PC-3 (cell line): Measurements from ENCODE around the gene MTHFS. TPM values are rescaled to one million over a fixed set of nuclear protein-coding genes. Genes with fewer than 3 reads are reported as not detected.
"Not testable (repeated sequence)": the region's sequence is repeated elsewhere in the genome, so short reads cannot be mapped to it uniquely, and the experiment has no call there.

Experiments
- ATAC-seq: fragments of 200-7000 bp; cut with Tn5 transposase; 2 replicates; pipeline ENCODE4 v1.9.1; 2020; ENCODE audit warnings: mild to moderate bottlenecking, moderate library complexity
- BruUV-seq: library from RNA; stranded (reverse); fragments of 400-500 nt; replicated peaks from 2 replicates; lab custom pipeline; 2021; lab: Mats Ljungman, UMichigan
- CTCF ChIA-PET: fragments of 300-600 bp; sonication (Branson Sonifier 250); formaldehyde crosslinking; loops from one replicate; lab custom pipeline; 2022; ENCODE audit warnings: antibody characterized with exemption; lab: Charles Lee
- POLR2A ChIA-PET: fragments of 300-600 bp; sonication (Branson Sonifier 250); formaldehyde crosslinking; loops from one replicate; lab custom pipeline; 2022; ENCODE audit warnings: antibody characterized with exemption; ENCODE audit not compliant: unreplicated experiment; lab: Charles Lee
- DNase-seq: peaks from one replicate; pipeline ENCODE4 v3.0.0-alpha.2; 2015
- H2AFZ ChIP-seq: fragments of 300-600 bp; sonication (generic); 2 replicates; pipeline ENCODE4 v1.6.0; 2016; ENCODE audit warnings: antibody characterized with exemption, low read length
- H3F3A ChIP-seq: fragments of 300-600 bp; sonication (generic); one replicate; pipeline ENCODE4 v1.6.0; 2017; ENCODE audit warnings: antibody characterized with exemption, low read length, control low read depth, mild to moderate bottlenecking; ENCODE audit not compliant: unreplicated experiment
- H3K27ac ChIP-seq: fragments of 300-600 bp; sonication (generic); 2 replicates; pipeline ENCODE4 v1.5.1; 2016; ENCODE audit warnings: mild to moderate bottlenecking, low read length
- H3K27me3 ChIP-seq: fragments of 300-600 bp; sonication (generic); 2 replicates; pipeline ENCODE4 v1.6.1; 2016; ENCODE audit warnings: low read length, mixed read lengths
- H3K36me3 ChIP-seq: fragments of 300-600 bp; sonication (generic); 2 replicates; pipeline ENCODE4 v1.6.1; 2016; ENCODE audit warnings: low read depth, mixed run types, low read length, mixed read lengths
- H3K4me1 ChIP-seq: fragments of 300-600 bp; sonication (generic); 2 replicates; pipeline ENCODE4 v1.5.1; 2016; ENCODE audit warnings: low read length; ENCODE audit not compliant: insufficient read depth
- H3K4me2 ChIP-seq: fragments of 300-600 bp; sonication (generic); 2 replicates; pipeline ENCODE4 v1.6.0; 2016; ENCODE audit warnings: low read length
- H3K4me3 ChIP-seq: fragments of 300-600 bp; sonication (generic); 2 replicates; pipeline ENCODE4 v1.5.1; 2016; ENCODE audit warnings: mild to moderate bottlenecking, low read length, mixed read lengths
- H3K79me2 ChIP-seq: fragments of 300-600 bp; sonication (generic); 2 replicates; pipeline ENCODE4 v1.6.1; 2017; ENCODE audit warnings: low read length, mixed read lengths
- H3K9ac ChIP-seq: fragments of 300-600 bp; sonication (generic); 2 replicates; pipeline ENCODE4 v1.6.0; 2016; ENCODE audit warnings: mild to moderate bottlenecking, low read length
- H3K9me2 ChIP-seq: fragments of 300-600 bp; sonication (generic); replicated peaks from 2 replicates; pipeline ENCODE4 v1.6.1; 2016; ENCODE audit warnings: mixed run types, low read length, mixed read lengths
- H3K9me3 ChIP-seq: fragments of 300-600 bp; sonication (generic); 2 replicates; pipeline ENCODE4 v1.6.1; 2016; ENCODE audit warnings: low read length, mixed read lengths
- H4K20me1 ChIP-seq: fragments of 300-600 bp; sonication (generic); 2 replicates; pipeline ENCODE4 v1.6.1; 2016; ENCODE audit warnings: low read length, mixed read lengths
- CTCF ChIP-seq: fragments of 300-600 bp; sonication (generic); conservative IDR thresholded peaks from 2 replicates; pipeline ENCODE4 v1.5.1; 2017; ENCODE audit warnings: antibody characterized with exemption, low read depth, mild to moderate bottlenecking, low read length
- EZH2 ChIP-seq: fragments of 300-600 bp; sonication (generic); IDR thresholded peaks from one replicate; pipeline ENCODE4 v1.6.1; 2017; ENCODE audit warnings: antibody characterized with exemption, mild to moderate bottlenecking, low read length; ENCODE audit not compliant: unreplicated experiment
- EZH2phosphoT487 ChIP-seq: fragments of 300-600 bp; sonication (generic); IDR thresholded peaks from 2 replicates; pipeline ENCODE4 v1.6.1; 2018; ENCODE audit warnings: mild to moderate bottlenecking, antibody characterized with exemption, low read length, borderline replicate concordance
- intact Hi-C: fragments of 100-400 bp; cut with micrococcal nuclease; formaldehyde crosslinking; loops from 2 replicates; pipeline ENCODE4 v1.9.0; 2023
- total RNA-seq: library from RNA; depleted of rRNA; stranded (reverse); fragments of >200 nt; gene quantifications from 2 replicates; pipeline ENCODE4 v1.2.3, GENCODE V29; 2014

The MTHFS gene
- total RNA-seq, 1 experiment from 2014 or later, result 28.8 TPM

- H3K27me3 ChIP-seq, result no peaks in the 10 kb centered on the region
- intact Hi-C loops, result no loop called here
- TF ChIP-seq EZH2 (no peak), EZH2phosphoT487 (no peak), CTCF (no peak)
- H3K4me1 ChIP-seq, result peaks cover 7% of the 10 kb centered on the region
- no peak overlapping the region for H2AFZ ChIP-seq
- no peak overlapping the region for H3K4me2 ChIP-seq
- BruUV-seq, result no TSS peak
- H3K9me3 ChIP-seq, result no peaks in the 10 kb centered on the region
- H3K9me2 ChIP-seq, result no peaks in the 10 kb centered on the region
- H3K79me2 ChIP-seq, result no peaks in the 10 kb centered on the region
- H3F3A ChIP-seq, result no peaks in the 10 kb centered on the region
- no peaks in the 10 kb centered on the region for H4K20me1 ChIP-seq
- H3K27ac ChIP-seq, result no peak overlapping the region
- no peaks in the 10 kb centered on the region for H3K36me3 ChIP-seq
- H3K9ac ChIP-seq, result no peak overlapping the region
- CTCF ChIA-PET, result no interaction called here
- no peak for DNase-seq
- no peak for ATAC-seq
- POLR2A ChIA-PET, result no interaction called here
- H3K4me3 ChIP-seq, result no peak overlapping the region
These were observed 5.1 kb upstream of the MTHFS start for GRCh38 chr15:79901958-79902357.

GRCh38 chr15:79900818-79901378 lies 4.1 kb upstream of the MTHFS start:
- H3K4me1 ChIP-seq, BruUV-seq, H3K27ac ChIP-seq, H3K79me2 ChIP-seq, DNase-seq, H3K9me3 ChIP-seq, H3K36me3 ChIP-seq, H3K27me3 ChIP-seq, H3K9ac ChIP-seq, H3K9me2 ChIP-seq, H3K4me3 ChIP-seq, ATAC-seq, CTCF ChIA-PET, H3F3A ChIP-seq, POLR2A ChIA-PET, H2AFZ ChIP-seq, intact Hi-C loops, H4K20me1 ChIP-seq, H3K4me2 ChIP-seq: not testable (repeated sequence)

- H3F3A ChIP-seq, result no peaks in the 10 kb centered on the region
- H3K9me3 ChIP-seq, result no peaks in the 10 kb centered on the region
- H3K27ac ChIP-seq, result no peak overlapping the region
- intact Hi-C loops, result no loop called here
- no peaks in the 10 kb centered on the region for H3K36me3 ChIP-seq
- TF ChIP-seq CTCF (no peak), EZH2 (no peak), EZH2phosphoT487 (no peak)
- BruUV-seq, result no TSS peak
- ATAC-seq (no peak), DNase-seq (no peak)
- no peak overlapping the region for H2AFZ ChIP-seq
- H3K9me2 ChIP-seq, result no peaks in the 10 kb centered on the region
- H3K4me1 ChIP-seq, result peaks cover 18% of the 10 kb centered on the region
- H3K4me2 ChIP-seq, result no peak overlapping the region
- no peaks in the 10 kb centered on the region for H3K27me3 ChIP-seq
- H3K9ac ChIP-seq, result no peak overlapping the region
- no peak overlapping the region for H3K4me3 ChIP-seq
- no peaks in the 10 kb centered on the region for H4K20me1 ChIP-seq
- H3K79me2 ChIP-seq, result peaks cover 14% of the 10 kb centered on the region
- ChIA-PET POLR2A (no interaction called here), CTCF (no interaction called here)
These were observed 3.3 kb upstream of the MTHFS start for GRCh38 chr15:79900087-79900486.

GRCh38 chr15:79898786-79899185 lies 2.0 kb upstream of the MTHFS start:
- CTCF ChIA-PET, BruUV-seq, POLR2A ChIA-PET, DNase-seq, H3K4me3 ChIP-seq, H3K27me3 ChIP-seq, H3K9me3 ChIP-seq, ATAC-seq, H3K36me3 ChIP-seq, H3K4me2 ChIP-seq, H2AFZ ChIP-seq, H3K27ac ChIP-seq, H4K20me1 ChIP-seq, H3K9ac ChIP-seq, H3K9me2 ChIP-seq, H3F3A ChIP-seq: not testable (repeated sequence)
- Histone ChIP-seq H3K4me1 (peaks cover 24% of the 10 kb centered on the region), H3K79me2 (peaks cover 27% of the 10 kb centered on the region)
- intact Hi-C loops, result loop anchor here (10.0 kb wide), 2 partner anchors 156 to 276 kb away; partner anchors contain the start of gene ZFAND6
